Hypothalamus (tissue), 51 donors: Measurements from ENCODE around the gene SNAP29.
"Not testable (repeated sequence)": the region's sequence is repeated elsewhere in the genome, so short reads cannot be mapped to it uniquely, and the experiment has no call there.

Experiments used
- DNase-seq, 51 donors: peaks; one replicate each; lab custom pipeline; 2025; lab: John Stamatoyannopoulos, UW

SNAP29 gene

GRCh38 chr22:20926243-20926642 lies 67.4 kb downstream of the SNAP29 start:
- no peak for DNase-seq

GRCh38 chr22:20927940-20928572 lies 69.2 kb downstream of the SNAP29 start:
- no peak for DNase-seq

- no peak for DNase-seq
Observed at GRCh38 chr22:20928573-20928967, 69.8 kb downstream of the SNAP29 start.

- no peak for DNase-seq
Observed at GRCh38 chr22:20930004-20930403, 71.2 kb downstream of the SNAP29 start.

GRCh38 chr22:20930435-20930834 lies 71.6 kb downstream of the SNAP29 start:
- DNase-seq, result not testable (repeated sequence)

- DNase-seq, result no peak
Observed at GRCh38 chr22:20931126-20931654, 72.4 kb downstream of the SNAP29 start.

GRCh38 chr22:20933910-20934309 lies 75.1 kb downstream of the SNAP29 start:
- no peak for DNase-seq

GRCh38 chr22:20935049-20935448 lies 76.2 kb downstream of the SNAP29 start:
- DNase-seq, result not testable (repeated sequence)

GRCh38 chr22:20935780-20936539 lies 77.2 kb downstream of the SNAP29 start:
- DNase-seq, result not testable (repeated sequence)

- DNase-seq, result no peak
Observed at GRCh38 chr22:20937031-20937793, 78.4 kb downstream of the SNAP29 start.

GRCh38 chr22:20937794-20938671 lies 79.2 kb downstream of the SNAP29 start:
- no peak for DNase-seq

GRCh38 chr22:20939457-20940185 lies 80.8 kb downstream of the SNAP29 start:
- not testable (repeated sequence) for DNase-seq

- DNase-seq, result no peak
Observed at GRCh38 chr22:20940186-20940651, 81.4 kb downstream of the SNAP29 start.
